HUES48 (cell line): ENCODE measurements around the gene NOXO1.
"Not testable (repeated sequence)": the region's sequence is repeated elsewhere in the genome, so short reads cannot be mapped to it uniquely, and the experiment has no call there.

Source experiments
- H3K27ac ChIP-seq: one replicate; pipeline ENCODE4 v1.7.0; 2013; ENCODE audit warnings: low read depth, low read length, inconsistent platforms
- H3K27me3 ChIP-seq: 2 replicates; pipeline ENCODE4 v1.6.1; 2013; ENCODE audit warnings: mild to moderate bottlenecking, low read length; ENCODE audit not compliant: control insufficient read depth, insufficient read depth
- H3K36me3 ChIP-seq: 2 replicates; pipeline ENCODE4 v1.6.1; 2013; ENCODE audit warnings: low read length; ENCODE audit not compliant: control insufficient read depth, insufficient read depth
- H3K4me1 ChIP-seq: 2 replicates; pipeline ENCODE4 v1.6.1; 2013; ENCODE audit warnings: mild to moderate bottlenecking, low read length; ENCODE audit not compliant: control insufficient read depth, insufficient read depth
- H3K4me3 ChIP-seq: 2 replicates; pipeline ENCODE4 v1.5.1; 2013; ENCODE audit warnings: mild to moderate bottlenecking, low read depth, low read length
- H3K9ac ChIP-seq: 2 replicates; pipeline ENCODE4 v1.6.1; 2013; ENCODE audit warnings: mild to moderate bottlenecking, low read depth, low read length, moderate library complexity
- H3K9me3 ChIP-seq: 2 replicates; pipeline ENCODE4 v1.6.1; 2013; ENCODE audit warnings: low read length; ENCODE audit not compliant: control insufficient read depth, insufficient read depth

NOXO1 gene

GRCh38 chr16:1942047-1942809 is 39.0 kb downstream of the NOXO1 start:
- H3K27ac ChIP-seq, result no peak overlapping the region
- H3K9ac ChIP-seq, result no peak overlapping the region
- H3K27me3 ChIP-seq, result no peaks in the 10 kb centered on the region
- peak overlapping the region; percentile 78 for H3K4me3 ChIP-seq
- H3K9me3 ChIP-seq, result no peaks in the 10 kb centered on the region
- H3K4me1 ChIP-seq, result peaks cover 9% of the 10 kb centered on the region
- H3K36me3 ChIP-seq, result peaks cover 26% of the 10 kb centered on the region

DNA sequence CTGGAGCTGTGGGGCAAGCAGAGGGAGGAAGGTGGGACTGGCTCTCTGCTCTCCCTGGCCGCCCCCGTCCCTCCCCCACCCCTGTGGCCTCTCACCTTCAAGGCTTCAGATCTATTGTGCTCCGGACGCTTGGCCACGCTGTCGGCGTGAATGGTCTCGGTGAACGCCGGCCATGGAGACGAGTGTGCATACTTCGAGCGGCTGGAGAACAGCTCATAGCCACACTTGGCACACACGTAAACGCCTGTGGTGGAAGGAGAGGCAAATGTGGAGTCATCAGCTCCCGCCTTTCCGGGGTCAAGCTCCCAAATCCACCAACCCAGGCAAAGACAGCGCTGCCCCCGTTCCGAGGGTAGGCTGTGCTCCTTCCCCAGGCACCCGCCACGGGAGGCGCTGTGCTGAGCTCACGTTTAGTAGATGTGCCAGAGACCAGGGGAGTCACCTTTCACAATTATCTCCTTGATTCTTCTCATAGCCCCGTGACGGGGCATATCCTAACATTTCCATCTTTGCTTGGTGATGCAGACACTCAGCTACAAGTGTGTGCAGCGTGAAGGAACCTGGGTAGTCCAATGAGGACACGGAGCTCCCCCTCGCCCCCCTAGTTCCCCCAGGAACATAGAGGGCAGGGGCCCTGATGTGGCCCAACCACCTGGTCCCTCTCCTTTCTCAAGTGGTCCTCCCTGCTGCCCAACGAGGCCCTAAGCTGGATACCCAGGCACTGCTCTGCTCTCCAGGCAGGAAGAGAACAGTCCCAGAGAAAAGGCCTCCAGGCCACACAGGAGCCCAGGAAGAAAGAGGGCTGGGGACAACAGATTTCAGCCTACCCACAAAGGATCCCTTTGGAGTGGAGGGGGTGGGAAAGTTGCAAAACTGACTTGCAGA is 39.9 kb downstream of the NOXO1 start:
- H3K9me3 ChIP-seq, result no peaks in the 10 kb centered on the region
- H3K9ac ChIP-seq, result no peak overlapping the region
- no peak overlapping the region; the same call in 1 of the 2 replicates for H3K4me3 ChIP-seq
- peaks cover 9% of the 10 kb centered on the region for H3K4me1 ChIP-seq
- peaks cover 26% of the 10 kb centered on the region for H3K36me3 ChIP-seq
- H3K27me3 ChIP-seq, result no peaks in the 10 kb centered on the region
- no peak overlapping the region for H3K27ac ChIP-seq

DNA sequence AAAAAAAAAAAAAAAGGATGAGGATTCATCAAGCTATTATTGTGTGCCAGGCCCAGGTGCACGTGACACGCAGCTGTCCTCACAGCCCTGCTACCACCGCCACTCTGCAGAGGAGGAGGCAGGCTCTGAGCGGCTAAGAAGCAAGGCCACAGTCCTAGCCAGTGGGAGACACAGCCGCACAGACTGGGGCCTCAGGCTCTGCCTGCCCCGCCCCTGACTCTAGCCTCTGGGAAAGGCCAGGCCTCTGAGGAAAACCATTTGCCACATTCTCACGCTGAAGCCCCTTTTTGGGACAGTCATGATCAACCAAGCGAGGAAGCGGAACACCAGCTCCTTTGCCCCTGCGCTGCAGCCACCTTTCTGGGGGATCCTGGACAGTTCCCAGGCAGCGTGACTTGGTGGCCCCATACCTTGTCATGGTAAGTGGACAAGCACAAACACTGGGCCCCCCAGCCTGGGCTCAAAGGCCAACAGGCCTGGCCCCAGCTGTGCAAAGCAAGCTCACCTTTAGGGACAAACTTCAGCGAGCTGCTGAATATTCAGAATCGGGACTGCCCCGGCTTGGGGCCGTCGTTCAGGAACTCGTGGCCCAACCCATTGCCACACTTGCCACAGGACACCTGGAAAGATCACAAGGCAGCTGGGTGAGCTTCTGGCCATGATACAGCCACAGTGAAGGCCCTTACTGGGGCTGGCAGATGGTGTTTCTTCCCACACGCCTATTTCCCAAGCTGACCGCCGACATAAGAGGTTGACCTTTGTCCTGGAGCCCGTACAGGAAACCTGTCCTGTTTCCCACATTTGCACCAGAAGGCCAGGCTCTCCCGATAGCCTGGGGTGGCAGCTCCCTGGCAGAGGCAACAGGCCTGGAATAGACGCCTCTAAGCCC is 40.8 kb downstream of the NOXO1 start:
- H3K27me3 ChIP-seq, result no peaks in the 10 kb centered on the region
- H3K4me3 ChIP-seq, result no peak overlapping the region
- no peak overlapping the region for H3K9ac ChIP-seq
- H3K4me1 ChIP-seq, result peaks cover 9% of the 10 kb centered on the region
- no peak overlapping the region for H3K27ac ChIP-seq
- peaks cover 26% of the 10 kb centered on the region for H3K36me3 ChIP-seq
- no peaks in the 10 kb centered on the region for H3K9me3 ChIP-seq

GRCh38 chr16:1939833-1940232 is 41.4 kb downstream of the NOXO1 start:
- not testable (repeated sequence) for H3K4me1 ChIP-seq, H3K9ac ChIP-seq, H3K4me3 ChIP-seq, H3K9me3 ChIP-seq, H3K27me3 ChIP-seq, H3K27ac ChIP-seq
- peaks cover 26% of the 10 kb centered on the region for H3K36me3 ChIP-seq

DNA sequence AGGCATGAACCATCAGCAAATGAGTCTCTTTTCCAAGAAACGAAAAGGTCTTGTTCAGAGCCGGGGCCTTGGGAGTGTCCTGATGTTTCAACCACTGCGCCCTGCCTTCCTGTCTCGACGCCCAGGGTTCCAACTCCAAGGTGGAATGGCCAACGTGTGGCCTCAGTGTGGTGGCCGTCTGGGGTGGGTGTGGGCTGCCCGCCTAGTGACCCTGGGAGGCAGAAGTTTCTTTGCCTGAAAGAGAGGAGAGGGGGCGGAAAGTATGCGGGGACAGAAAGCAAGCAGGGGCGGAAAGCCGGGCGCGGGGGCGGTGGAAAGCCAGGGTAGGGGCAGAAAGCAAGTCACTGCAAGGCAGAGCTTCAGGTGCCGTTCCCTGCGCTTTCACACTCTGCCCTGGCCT is 42.4 kb downstream of the NOXO1 start:
- Histone ChIP-seq H3K36me3 (peaks cover 26% of the 10 kb centered on the region), H3K27me3 (no peaks in the 10 kb centered on the region), H3K27ac (no peak overlapping the region), H3K4me1 (peaks cover 9% of the 10 kb centered on the region), H3K9ac (no peak overlapping the region), H3K4me3 (no peak overlapping the region), H3K9me3 (no peaks in the 10 kb centered on the region)

DNA sequence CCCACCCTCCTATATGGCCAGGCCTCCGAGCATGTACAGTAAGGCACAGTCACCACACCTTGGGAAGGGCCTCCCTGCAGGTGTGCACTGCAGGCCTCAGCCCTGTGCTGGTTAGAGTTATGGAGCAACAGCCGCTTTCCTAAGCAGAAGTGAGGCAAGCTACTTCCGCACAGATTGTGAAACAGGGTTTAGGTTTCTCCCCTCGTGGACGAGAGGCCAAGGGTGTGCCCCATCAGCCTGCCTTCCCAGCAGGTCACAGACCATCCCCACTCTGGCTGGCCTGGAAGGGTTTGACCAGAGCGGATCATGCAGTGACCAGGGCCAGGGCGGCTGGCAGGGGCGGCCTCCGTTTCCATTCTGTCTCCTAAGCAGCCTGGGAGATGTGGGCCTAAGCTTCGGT is 43.0 kb downstream of the NOXO1 start:
- Histone ChIP-seq H3K27ac (no peak overlapping the region), H3K27me3 (no peaks in the 10 kb centered on the region), H3K9me3 (no peaks in the 10 kb centered on the region), H3K4me1 (peaks cover 9% of the 10 kb centered on the region), H3K9ac (no peak overlapping the region), H3K36me3 (peaks cover 26% of the 10 kb centered on the region), H3K4me3 (no peak overlapping the region)

DNA sequence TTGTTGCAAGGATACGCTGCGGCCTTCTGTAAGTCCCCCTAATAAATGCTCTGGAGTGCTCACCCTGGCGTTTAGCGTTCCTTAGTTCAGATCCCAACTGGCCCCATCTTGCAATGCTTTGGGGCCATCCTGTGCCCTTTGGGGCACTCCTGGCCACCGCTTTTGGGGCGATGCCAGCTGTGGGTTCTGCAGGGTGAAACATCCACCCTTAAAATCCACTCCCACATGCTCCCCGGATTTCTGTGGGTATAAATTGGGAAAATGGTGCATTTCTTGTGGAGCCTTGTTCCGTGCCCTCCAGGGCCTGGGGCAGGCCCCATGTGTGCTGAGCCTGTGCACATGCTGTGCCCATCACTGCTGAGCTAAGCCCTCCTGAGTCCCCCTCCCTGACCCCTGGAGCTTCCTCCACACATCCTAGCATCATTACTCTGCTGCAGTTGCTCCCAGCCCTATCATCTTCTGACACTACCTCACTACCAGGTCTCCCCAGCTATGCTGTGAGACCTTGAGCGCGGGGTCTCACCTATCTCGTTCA is 44.3 kb downstream of the NOXO1 start:
- Histone ChIP-seq H3K9ac (no peak overlapping the region), H3K27me3 (no peaks in the 10 kb centered on the region), H3K27ac (no peak overlapping the region), H3K9me3 (no peaks in the 10 kb centered on the region), H3K36me3 (peaks cover 26% of the 10 kb centered on the region), H3K4me3 (no peak overlapping the region), H3K4me1 (peaks cover 3% of the 10 kb centered on the region)

DNA sequence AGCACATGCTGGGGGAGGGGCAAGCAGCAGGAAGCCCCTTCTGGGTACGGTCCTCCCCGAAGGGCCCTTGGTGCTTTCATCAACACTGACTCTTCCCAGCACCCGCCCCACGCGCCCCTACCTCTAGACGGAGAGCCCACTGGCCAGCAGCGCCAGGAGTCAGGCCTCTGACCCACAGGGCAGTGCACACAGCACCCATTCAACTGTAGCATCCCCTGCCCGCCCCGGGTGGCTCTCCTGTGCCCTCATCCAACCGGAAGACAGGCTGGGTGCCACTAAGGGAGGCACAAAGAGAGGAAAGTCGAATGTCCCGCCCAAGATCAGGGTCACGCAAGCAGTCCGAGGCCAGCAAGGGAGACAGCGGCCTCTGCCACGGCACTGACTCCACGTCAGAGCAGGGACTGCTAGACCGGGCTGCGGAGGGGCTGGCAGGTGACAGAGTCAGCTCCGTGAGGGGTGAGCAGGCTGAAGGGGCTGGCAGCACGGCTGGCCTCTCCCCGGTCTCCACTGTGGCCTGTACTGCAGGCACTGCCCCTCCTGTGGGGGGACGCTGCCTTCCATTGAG is 48.1 kb downstream of the NOXO1 start:
- Histone ChIP-seq H3K9ac (no peak overlapping the region), H3K27me3 (peaks cover 6% of the 10 kb centered on the region), H3K4me1 (0 out of 2 replicates have a peak, but pooled peaks cover 2% of the 10 kb centered on the region), H3K27ac (no peak overlapping the region), H3K36me3 (peaks cover 6% of the 10 kb centered on the region), H3K9me3 (no peaks in the 10 kb centered on the region), H3K4me3 (no peak overlapping the region)

DNA sequence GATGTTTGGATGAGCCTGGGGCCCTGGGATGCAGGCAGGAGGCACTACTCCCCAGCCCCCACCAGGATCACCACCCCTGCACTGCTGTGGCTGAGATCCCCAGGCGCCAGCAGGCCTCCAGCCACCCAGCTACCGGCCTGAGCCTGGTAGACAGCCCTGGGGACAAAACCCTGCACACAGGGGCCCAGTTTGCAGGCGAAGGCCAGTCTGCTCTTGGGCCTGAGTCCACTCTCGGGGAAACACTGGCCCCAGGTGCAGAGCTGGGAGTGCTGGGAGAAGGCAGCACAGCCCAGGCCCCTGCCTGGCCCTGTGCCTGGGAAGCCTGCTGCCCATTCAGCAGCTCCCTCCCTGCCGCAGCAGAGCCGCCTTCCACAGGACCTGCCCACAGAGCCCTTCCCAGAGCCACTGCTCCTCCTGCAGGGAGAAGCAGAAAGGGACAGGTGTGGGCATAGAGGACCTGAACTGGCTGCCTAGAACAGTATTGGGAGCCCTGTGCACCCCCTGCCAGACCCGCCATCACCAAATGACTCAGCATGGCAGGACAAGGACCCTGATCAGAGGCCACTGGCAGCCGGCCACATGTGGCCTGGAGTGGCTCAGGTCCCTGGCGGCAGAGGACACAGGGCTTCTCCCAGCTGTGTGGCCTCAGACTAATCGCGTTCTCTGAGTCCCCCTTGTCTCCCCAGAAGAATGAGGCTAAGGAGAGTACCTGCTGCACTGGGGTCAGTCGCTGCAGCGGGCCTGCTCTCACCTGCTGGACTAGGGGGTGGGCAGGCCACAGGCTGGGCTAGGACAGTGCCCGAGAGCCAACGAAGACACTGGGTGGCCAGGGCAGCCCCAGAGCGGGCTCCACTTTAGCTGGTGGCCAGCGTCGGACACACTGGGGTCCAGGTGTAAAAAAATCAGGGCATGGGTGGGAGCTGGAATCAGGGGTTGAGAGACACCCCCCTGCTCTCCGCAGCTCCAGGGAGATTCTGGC is 48.9 kb downstream of the NOXO1 start:
- Histone ChIP-seq H3K9ac (no peak overlapping the region), H3K4me1 (0 out of 2 replicates have a peak, but pooled peaks cover 2% of the 10 kb centered on the region), H3K9me3 (no peaks in the 10 kb centered on the region), H3K36me3 (no peaks in the 10 kb centered on the region), H3K27me3 (peaks cover 6% of the 10 kb centered on the region), H3K27ac (no peak overlapping the region), H3K4me3 (no peak overlapping the region)
